ENCODE data around the gene B3GAT1.
"Not testable (repeated sequence)": the region's sequence is repeated elsewhere in the genome, so short reads cannot be mapped to it uniquely, and the experiment has no call there.

B3GAT1 gene

GRCh38 chr11:134355136-134355535, 56.9 kb downstream of the B3GAT1 start:
- DNase-seq (ENCODE audit: low read depth), result no peak

- DNase-seq (ENCODE audit: low read depth), result no peak
Observed at GRCh38 chr11:134352111-134352510, 59.9 kb downstream of the B3GAT1 start.

- DNase-seq (ENCODE audit: low read depth), result no peak
Observed at GRCh38 chr11:134350381-134350780, 61.7 kb downstream of the B3GAT1 start.

GRCh38 chr11:134349802-134350355, 62.2 kb downstream of the B3GAT1 start:
- DNase-seq (ENCODE audit: low read depth), result no peak

- no peak for DNase-seq (ENCODE audit: low read depth)
Observed at GRCh38 chr11:134349109-134349801, 62.8 kb downstream of the B3GAT1 start.

GRCh38 chr11:134347441-134347840, 64.6 kb downstream of the B3GAT1 start:
- no peak for DNase-seq (ENCODE audit: low read depth)

- no peak for DNase-seq (ENCODE audit: low read depth)
Observed at GRCh38 chr11:134346976-134347350, 65.1 kb downstream of the B3GAT1 start.

GRCh38 chr11:134346101-134346975, 65.7 kb downstream of the B3GAT1 start:
- no peak for DNase-seq (ENCODE audit: low read depth)

GRCh38 chr11:134345237-134345550, 66.8 kb downstream of the B3GAT1 start:
- DNase-seq (ENCODE audit: low read depth), result no peak

GRCh38 chr11:134344497-134345236, 67.4 kb downstream of the B3GAT1 start:
- not testable (repeated sequence) for DNase-seq (ENCODE audit: low read depth)

GRCh38 chr11:134343646-134344045, 68.4 kb downstream of the B3GAT1 start:
- DNase-seq (ENCODE audit: low read depth), result no peak

- DNase-seq (ENCODE audit: low read depth), result no peak
Observed at GRCh38 chr11:134342572-134343340, 69.3 kb downstream of the B3GAT1 start.

- no peak for DNase-seq (ENCODE audit: low read depth)
Observed at GRCh38 chr11:134341805-134342571, 70.1 kb downstream of the B3GAT1 start.

GRCh38 chr11:134340354-134340964, 71.6 kb downstream of the B3GAT1 start:
- no peak for DNase-seq (ENCODE audit: low read depth)

- no peak for DNase-seq (ENCODE audit: low read depth)
Observed at GRCh38 chr11:134339756-134340155, 72.3 kb downstream of the B3GAT1 start.

GRCh38 chr11:134338654-134339053, 73.4 kb downstream of the B3GAT1 start:
- no peak for DNase-seq (ENCODE audit: low read depth)

- no peak for DNase-seq (ENCODE audit: low read depth)
Observed at GRCh38 chr11:134338068-134338467, 74.0 kb downstream of the B3GAT1 start.

- no peak for DNase-seq (ENCODE audit: low read depth)
Observed at GRCh38 chr11:134337051-134337450, 75.0 kb downstream of the B3GAT1 start.

GRCh38 chr11:134334796-134335571, 77.1 kb downstream of the B3GAT1 start:
- DNase-seq (ENCODE audit: low read depth), result no peak

GRCh38 chr11:134333946-134334345, 78.1 kb downstream of the B3GAT1 start:
- DNase-seq (ENCODE audit: low read depth), result no peak

Measured in stimulated activated CD8-positive, alpha-beta memory T cell treated with anti-CD3 and anti-CD28 coated beads, Interleukin-12 subunit alpha, Interleukin-12 subunit beta, amount 100 ng/mL, for 1 hour (primary cell).